KMS-11 (cell line): ENCODE results near the gene GJA10.
"Not testable (repeated sequence)": the region's sequence is repeated elsewhere in the genome, so short reads cannot be mapped to it uniquely, and the experiment has no call there.

Experiments
- H2AFZ ChIP-seq: fragments of 200-600 bp; sonication (generic); 2 replicates; pipeline ENCODE4 v1.6.1; 2016; ENCODE audit warnings: antibody characterized with exemption, mixed run types, low read depth
- H3K27ac ChIP-seq: fragments of 200-600 bp; sonication (generic); 2 replicates; pipeline ENCODE4 v1.6.1; 2016; ENCODE audit warnings: mild to moderate bottlenecking, mixed run types
- H3K27me3 ChIP-seq: fragments of 200-600 bp; sonication (generic); 2 replicates; pipeline ENCODE4 v1.6.1; 2017; ENCODE audit warnings: mild to moderate bottlenecking, low read depth, mixed run types, moderate library complexity; ENCODE audit not compliant: insufficient read depth
- H3K36me3 ChIP-seq: fragments of 200-600 bp; sonication (generic); 2 replicates; pipeline ENCODE4 v1.6.1; 2017; ENCODE audit warnings: mild to moderate bottlenecking, mixed run types; ENCODE audit not compliant: insufficient read depth
- H3K4me1 ChIP-seq: fragments of 200-600 bp; sonication (generic); 2 replicates; pipeline ENCODE4 v1.6.1; 2016; ENCODE audit warnings: mild to moderate bottlenecking, low read depth, mixed run types; ENCODE audit not compliant: poor library complexity, severe bottlenecking
- H3K4me2 ChIP-seq: fragments of 200-600 bp; sonication (generic); 2 replicates; pipeline ENCODE4 v1.7.0; 2016; ENCODE audit warnings: mild to moderate bottlenecking, mixed run types
- H3K4me3 ChIP-seq: fragments of 200-600 bp; sonication (generic); IDR thresholded peaks from 2 replicates; pipeline ENCODE4 v1.6.1; 2017; ENCODE audit warnings: low read depth, low read length, mixed read lengths; ENCODE audit not compliant: insufficient read depth
- H3K79me2 ChIP-seq: fragments of 200-600 bp; sonication (generic); 2 replicates; pipeline ENCODE4 v1.6.1; 2016; ENCODE audit warnings: low read depth, mixed run types; ENCODE audit not compliant: insufficient read depth
- H3K9ac ChIP-seq: fragments of 200-600 bp; sonication (generic); 2 replicates; pipeline ENCODE4 v1.6.1; 2016; ENCODE audit warnings: mild to moderate bottlenecking, mixed run types
- H4K20me1 ChIP-seq: fragments of 200-600 bp; sonication (generic); 2 replicates; pipeline ENCODE4 v1.6.1; 2016; ENCODE audit warnings: mild to moderate bottlenecking, mixed run types; ENCODE audit not compliant: insufficient read depth
- CTCF ChIP-seq: fragments of 200-600 bp; sonication (generic); conservative IDR thresholded peaks from 2 replicates; pipeline ENCODE4 v1.6.1; 2017; ENCODE audit warnings: low read depth, mild to moderate bottlenecking, antibody characterized with exemption, low read length, moderate library complexity, mixed read lengths

GJA10 gene

GRCh38 chr6:89894169-89894568 lies at the start of gene GJA10:
TSS of gene GJA10 (plus strand) at chr6:89894469. CDS start at chr6:89894469, 0 bp downstream.
- no peaks in the 10 kb centered on the region for H3K27me3 ChIP-seq
- no peak within 1 kb of the TSS for H3K4me3 ChIP-seq
- H3K9ac ChIP-seq, result no peak within 1 kb of the TSS
- TF ChIP-seq CTCF, result no peak
- H3K79me2 ChIP-seq, result no peaks in the 10 kb centered on the region
- no peaks in the 10 kb centered on the region for H3K36me3 ChIP-seq
- no peak within 1 kb of the TSS for H2AFZ ChIP-seq
- no peaks in the 10 kb centered on the region for H4K20me1 ChIP-seq
- H3K4me1 ChIP-seq, result no peaks in the 10 kb centered on the region
- no peak within 1 kb of the TSS for H3K27ac ChIP-seq
- no peak within 1 kb of the TSS for H3K4me2 ChIP-seq

- H3K9ac ChIP-seq, H3K79me2 ChIP-seq: not testable (repeated sequence)
Observed at GRCh38 chr6:89847513-89847912, 46.8 kb upstream of the GJA10 start.

GRCh38 chr6:89853068-89853467 lies 41.2 kb upstream of the GJA10 start:
- Histone ChIP-seq H4K20me1 (no peaks in the 10 kb centered on the region), H3K27me3 (no peaks in the 10 kb centered on the region), H3K4me1 (no peaks in the 10 kb centered on the region), H3K27ac (no peak overlapping the region), H3K4me2 (no peak overlapping the region), H3K79me2 (no peaks in the 10 kb centered on the region), H3K4me3 (no peak overlapping the region), H2AFZ (no peak overlapping the region), H3K36me3 (no peaks in the 10 kb centered on the region), H3K9ac (no peak overlapping the region)
- TF ChIP-seq CTCF, result no peak

More at GRCh38 chr6:89847513-89847912, 46.8 kb upstream of the GJA10 start:
- H3K4me2 ChIP-seq, H3K4me3 ChIP-seq, H2AFZ ChIP-seq, H4K20me1 ChIP-seq, H3K36me3 ChIP-seq, H3K27me3 ChIP-seq, H3K4me1 ChIP-seq, H3K27ac ChIP-seq: not testable (repeated sequence)

- no peaks in the 10 kb centered on the region for H3K27me3 ChIP-seq
- no peaks in the 10 kb centered on the region for H3K4me1 ChIP-seq
- no peaks in the 10 kb centered on the region for H3K79me2 ChIP-seq
- no peak overlapping the region for H3K9ac ChIP-seq
- H3K4me3 ChIP-seq, result no peak overlapping the region
- no peak overlapping the region for H3K27ac ChIP-seq
- H4K20me1 ChIP-seq, result no peaks in the 10 kb centered on the region
- no peak overlapping the region for H3K4me2 ChIP-seq
- no peaks in the 10 kb centered on the region; the same call in 1 of the 2 replicates for H3K36me3 ChIP-seq
- no peak overlapping the region for H2AFZ ChIP-seq
- no peak for TF ChIP-seq CTCF
Observed at GRCh38 chr6:89858041-89858440, 36.2 kb upstream of the GJA10 start.

GRCh38 chr6:89859744-89860143 lies 34.5 kb upstream of the GJA10 start:
- no peak overlapping the region for H3K4me2 ChIP-seq
- no peak for TF ChIP-seq CTCF
- H2AFZ ChIP-seq, result no peak overlapping the region
- peaks cover 3% of the 10 kb centered on the region; the same call in 1 of the 2 replicates for H3K36me3 ChIP-seq
- no peaks in the 10 kb centered on the region for H3K27me3 ChIP-seq
- no peak overlapping the region for H3K9ac ChIP-seq
- no peak overlapping the region for H3K4me3 ChIP-seq
- no peak overlapping the region for H3K27ac ChIP-seq
- no peaks in the 10 kb centered on the region for H3K79me2 ChIP-seq
- no peaks in the 10 kb centered on the region for H3K4me1 ChIP-seq
- H4K20me1 ChIP-seq, result no peaks in the 10 kb centered on the region
